NK-92 (cell line): Measurements from ENCODE around the gene PLCL1.
"Not testable (repeated sequence)": the region's sequence is repeated elsewhere in the genome, so short reads cannot be mapped to it uniquely, and the experiment has no call there.

Experiments used
- DNase-seq: peaks from one replicate; lab custom pipeline; 2025; ENCODE audit not compliant: unreplicated experiment; lab: John Stamatoyannopoulos, UW

The PLCL1 gene

DNA sequence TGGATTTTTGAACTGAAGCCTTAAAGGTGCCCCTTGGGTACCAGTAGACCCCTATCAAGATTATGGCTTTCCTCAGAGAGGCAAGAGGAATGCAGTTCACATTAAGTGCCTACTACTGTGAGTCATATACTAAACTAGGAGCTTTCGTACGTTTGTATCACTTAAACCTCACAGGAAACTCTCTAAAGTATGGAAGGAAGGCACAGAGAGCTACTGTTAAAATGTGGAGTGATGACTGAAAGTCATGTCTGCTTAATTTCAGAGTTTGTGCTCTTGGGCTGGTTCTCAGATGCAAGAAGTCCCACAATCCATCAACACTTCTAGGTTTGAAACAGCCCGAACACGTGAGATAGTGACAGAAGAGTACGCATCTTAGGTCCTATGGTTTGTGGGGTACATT is 4.7 kb downstream of the PLCL1 start:
- DNase-seq: no peak

DNA sequence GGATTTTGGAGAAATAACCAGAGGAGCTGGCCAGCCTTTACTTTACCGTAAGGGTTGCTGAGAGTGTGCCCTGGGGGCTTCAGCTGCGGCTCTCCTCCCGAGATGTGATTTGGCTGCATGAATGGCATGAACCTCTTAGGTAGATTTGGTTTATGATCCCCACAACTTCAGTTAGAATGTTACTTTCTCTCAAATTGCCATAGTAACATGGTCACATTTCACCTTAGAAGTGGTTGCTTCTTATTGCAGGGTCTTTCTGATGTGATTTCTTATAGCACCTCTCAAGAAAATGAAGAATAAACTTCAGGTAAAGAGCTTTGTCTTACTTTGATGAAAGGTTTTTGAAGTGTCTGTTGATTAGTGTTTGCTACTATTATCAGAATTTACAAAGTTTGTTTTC is 5.6 kb downstream of the PLCL1 start:
- DNase-seq: no peak

DNA sequence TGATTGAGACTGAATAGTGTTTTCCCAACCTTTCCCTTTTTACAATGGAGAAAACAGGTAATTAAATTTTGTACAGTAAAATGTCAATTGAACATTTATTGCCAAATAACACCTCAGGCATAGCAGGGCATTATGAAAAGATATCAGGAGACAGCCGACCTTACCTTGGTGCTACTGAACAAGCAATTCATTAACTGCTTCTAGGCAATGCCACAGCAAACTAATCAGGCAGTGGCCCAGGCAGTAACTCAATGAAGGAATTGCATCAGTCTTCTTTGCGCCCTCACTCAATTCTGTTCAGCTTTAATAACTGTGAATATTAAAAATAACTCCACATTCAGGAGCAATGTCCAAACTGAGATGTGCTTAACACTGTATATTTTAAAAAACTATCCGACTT is 6.1 kb downstream of the PLCL1 start:
- no peak for DNase-seq

DNA sequence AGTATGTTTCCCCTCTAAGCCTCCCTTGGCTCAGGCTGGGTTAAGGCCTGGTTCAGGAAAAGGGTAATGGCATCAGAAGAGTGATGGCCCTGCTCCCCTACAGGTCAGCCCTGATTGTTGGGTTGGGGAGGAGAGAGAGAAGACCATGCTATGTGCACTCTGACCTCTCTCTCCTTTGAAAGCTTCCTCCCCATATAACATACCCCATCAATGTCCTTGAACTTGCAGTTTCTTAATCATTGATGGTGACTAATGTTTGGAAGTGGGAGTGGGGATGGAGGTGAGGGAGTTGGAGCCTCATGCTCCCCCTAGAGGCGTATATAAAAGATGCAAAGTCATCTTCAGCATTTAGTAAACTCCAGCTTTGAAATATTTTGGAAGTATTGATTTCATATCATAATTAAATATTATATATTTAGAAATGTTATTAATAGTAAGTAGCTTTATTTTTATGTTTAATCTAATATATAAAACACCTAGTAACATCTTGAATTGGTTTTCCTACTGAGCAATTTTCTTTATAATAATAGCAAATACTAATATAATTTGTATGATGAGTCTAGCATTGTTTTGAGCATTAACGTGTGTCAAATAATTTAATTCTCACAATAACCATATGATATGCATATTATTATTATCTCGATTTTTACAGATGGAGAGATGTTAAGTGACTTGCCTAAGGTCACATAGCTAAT is 8.8 kb downstream of the PLCL1 start:
- no peak for DNase-seq

DNA sequence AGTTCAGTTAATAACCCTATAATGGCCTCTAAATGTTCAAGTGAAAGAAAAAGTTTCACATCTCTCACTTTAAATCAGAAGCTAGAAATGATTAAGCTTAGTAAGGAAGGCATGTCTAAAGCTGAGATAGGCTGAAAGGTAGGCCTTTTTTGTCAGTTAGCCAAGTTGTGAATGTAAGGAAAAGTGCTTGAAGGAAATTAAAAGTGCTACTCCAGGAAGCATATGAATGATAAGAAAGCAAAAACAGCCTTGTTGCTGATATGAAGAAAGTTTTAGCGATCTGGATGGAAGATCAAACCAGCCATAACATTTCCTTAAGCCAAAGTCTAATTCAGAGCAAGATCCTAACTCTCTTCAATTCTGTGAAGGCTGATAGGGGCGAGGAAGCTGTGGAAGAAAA is 10.1 kb downstream of the PLCL1 start:
- DNase-seq: no peak

DNA sequence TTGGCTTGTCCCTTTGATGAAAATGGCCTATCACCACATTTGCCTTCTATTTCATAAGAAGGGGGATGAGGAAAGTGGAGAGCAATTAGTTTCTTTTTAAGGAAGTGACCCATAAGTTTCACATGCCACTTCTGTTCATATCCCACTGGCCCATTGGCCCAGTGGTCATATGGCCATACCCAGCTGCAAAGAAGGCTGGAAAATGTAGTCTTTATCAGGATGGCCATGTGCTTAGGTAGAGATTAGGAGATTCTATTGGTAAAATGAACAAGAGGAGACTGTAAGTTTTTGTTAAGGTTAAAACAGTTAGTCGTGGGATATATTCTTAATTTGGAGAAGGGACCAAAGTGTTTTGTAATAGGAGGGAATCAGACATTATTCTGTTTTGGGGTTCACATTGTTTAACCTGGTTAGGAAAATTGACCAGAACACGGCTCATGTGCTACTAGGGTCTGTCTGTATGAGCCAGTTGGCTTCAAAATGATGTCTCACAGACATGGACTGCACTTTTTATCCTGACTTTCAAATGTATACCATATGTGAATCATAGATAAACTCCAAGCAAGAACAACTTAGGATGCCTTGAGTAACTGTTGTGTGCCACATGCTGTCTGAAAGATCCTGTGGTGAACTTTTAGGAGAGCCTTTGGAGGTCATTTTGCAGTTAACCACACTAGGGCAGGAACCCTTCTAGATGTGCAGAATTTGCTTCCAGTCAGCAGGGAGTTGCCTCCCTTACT is 17.3 kb downstream of the PLCL1 start:
- no peak for DNase-seq

DNA sequence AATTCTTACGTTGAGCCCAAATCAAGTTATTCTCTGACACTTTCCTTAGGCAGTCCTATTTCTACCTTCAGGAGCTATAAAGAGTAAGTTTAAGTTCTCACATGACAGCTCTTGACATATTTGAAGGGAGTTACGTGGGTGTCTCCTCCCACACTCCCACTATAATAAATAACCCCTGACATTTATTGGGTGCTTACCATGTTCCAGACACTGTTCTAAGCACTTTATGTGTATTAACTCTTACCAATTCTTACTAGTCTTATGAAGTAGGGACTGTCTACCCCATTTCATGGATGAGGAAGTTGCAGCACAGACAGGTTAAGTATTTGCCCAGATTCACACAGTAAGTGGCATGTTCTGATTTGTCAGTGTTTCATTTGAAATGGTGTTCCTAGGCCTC is 17.9 kb downstream of the PLCL1 start:
- no peak for DNase-seq

DNA sequence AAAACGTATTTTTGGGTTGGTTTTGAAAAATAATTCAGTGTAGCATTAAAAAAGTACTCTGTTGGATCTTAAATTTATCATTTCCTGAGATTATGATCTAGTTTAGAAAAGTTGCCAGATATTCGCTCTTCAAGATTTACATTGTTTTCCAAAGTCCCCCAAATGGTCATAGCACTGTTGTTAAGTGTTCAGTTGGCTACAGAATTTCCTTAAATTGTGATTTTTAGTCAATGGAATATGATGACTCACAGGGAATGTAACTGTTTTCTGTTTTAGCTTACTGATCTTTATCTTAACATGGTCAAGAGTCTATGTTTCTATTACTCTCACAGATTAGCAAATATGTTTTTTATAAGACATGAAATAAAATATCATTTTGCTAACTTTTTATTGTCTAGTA is 23.2 kb downstream of the PLCL1 start:
- no peak for DNase-seq

DNA sequence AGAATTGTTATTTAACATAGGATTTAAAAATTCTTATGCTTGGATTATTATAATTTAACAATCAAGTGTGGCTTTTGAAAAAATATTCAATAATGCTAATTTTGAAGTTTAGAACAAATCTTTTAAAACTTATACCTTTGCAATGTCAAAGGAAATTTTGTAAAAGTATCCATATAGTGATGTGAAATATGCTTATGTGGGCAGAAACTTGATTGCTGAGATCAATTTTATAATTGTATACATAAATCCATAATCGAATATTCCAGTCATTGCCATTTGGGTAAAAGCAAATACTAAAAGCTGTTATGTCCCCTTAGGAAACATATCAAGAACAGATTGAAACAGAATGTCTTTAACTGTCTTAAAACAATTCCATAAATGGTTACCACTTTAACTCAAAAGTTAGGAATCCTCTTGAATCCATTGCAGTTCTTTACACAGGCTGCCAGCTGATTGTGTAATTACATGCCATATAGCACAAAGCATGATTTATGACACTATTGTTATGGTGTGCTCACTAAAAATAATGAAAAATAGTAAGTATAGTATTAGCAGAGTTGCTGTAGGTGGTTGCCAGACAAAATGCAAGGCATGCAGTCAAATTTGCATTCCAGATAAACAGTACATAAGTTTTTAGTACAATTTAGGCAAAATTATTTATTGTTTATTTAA is 24.2 kb downstream of the PLCL1 start:
- DNase-seq: no peak

DNA sequence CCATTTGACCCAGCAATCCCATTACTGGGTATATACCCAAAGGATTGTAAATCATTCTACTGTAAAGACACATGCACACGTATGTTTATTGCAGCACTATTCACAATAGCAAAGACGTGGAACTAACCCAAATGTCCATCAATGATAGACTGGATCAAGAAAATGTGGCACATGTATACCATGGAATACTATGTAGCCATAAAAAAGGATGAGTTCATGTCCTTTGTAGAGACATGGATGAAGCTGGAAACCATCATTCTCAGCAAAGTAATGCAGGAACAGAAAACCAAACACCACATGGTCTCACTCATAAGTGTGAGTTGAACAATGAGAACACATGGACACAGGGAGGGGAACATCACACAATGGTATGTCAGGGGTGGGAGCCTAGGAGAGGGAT is 30.4 kb downstream of the PLCL1 start:
- not testable (repeated sequence) for DNase-seq

DNA sequence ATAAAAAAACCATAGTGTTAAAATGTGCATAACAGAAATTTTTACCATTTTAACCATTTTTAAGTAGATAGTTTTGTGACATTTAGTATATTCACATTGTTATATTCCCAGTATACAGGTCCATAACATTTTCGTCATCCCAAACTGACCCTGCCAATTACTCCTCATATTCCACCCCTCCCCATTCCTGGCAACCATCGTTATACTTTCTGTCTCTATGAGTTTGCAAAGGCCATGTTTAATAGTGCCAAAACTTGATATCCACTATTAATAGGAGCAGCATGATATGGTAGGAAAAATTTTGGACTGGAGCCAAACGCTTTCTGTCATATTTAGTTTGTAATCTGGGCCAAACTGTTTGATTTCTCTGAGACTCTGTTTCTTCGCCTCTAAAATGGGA is 30.9 kb downstream of the PLCL1 start:
- DNase-seq: no peak

DNA sequence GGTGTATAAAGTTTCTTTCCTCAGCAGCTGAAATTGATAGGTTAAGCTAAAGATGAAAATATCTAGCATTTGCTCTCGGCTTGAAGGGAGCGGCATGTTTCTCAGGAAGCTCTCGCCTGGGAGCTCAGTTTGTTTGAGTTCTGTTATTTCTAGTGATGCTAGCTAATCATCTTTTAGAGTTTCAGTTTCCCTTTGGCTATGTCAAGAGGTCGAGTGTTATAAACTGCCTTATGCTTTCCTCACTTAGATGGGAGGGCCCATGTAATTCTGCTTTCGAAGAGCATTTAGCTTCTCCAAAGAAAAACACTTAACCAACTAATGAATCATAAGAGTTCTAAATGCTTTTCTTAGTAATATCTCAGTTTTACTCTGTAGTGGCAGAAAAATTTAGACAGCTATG is 33.6 kb downstream of the PLCL1 start:
- DNase-seq: no peak

DNA sequence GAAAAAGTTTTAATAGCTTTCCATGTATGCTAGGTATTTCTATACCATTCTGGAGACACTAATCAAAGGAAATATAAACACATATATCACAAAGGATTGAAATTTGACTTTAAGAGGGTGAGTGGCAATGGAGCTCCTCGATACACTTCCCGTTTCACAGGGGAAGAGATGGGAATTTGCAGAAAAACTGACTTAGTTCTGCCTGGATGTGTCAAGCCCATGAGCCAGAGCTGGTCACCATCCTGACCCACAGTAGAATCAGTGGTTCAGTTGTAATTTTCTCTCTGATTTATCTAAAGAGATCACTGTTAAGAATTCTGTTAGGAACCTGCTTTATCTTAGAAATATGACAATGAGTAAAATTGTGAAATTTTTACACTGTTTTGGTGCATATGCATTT is 34.2 kb downstream of the PLCL1 start:
- no peak for DNase-seq

DNA sequence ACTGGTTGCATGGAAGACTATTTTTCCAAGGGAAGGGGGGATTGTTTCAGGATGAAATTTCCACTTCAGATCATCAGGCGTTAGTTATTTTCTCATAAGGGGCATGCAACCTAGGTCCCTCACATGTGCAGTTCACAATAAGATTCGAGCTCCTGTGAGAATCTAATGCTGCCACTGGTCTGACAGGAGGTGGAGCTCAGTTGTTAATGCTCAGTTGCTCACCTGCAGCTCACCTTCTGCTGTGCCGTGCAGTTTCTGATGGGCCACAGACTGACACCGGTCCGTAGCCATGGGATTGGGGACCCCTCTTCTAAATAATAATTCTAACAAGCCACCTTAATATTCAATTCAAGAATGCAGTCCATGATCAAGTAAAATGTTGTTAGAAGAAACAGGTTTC is 34.9 kb downstream of the PLCL1 start:
- no peak for DNase-seq

DNA sequence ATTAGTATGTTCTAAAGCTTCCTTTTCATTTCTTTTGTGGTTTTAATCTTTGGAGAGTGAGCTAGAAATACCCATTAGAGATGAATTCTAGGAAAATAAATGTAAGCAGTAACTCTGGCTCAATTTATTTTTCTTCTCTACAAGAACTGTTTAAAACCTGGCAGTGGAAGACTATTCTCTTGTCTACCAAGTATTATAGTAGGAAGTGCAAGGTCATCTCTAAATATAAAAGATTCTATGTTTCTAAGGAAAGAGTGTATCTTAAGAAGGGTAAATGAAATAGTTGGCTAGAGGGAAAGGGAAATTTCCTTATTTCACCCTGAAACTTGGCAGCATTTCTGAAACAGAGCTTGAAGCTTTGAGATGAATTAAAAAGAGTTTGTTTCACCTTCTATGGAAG is 35.5 kb downstream of the PLCL1 start:
- no peak for DNase-seq

DNA sequence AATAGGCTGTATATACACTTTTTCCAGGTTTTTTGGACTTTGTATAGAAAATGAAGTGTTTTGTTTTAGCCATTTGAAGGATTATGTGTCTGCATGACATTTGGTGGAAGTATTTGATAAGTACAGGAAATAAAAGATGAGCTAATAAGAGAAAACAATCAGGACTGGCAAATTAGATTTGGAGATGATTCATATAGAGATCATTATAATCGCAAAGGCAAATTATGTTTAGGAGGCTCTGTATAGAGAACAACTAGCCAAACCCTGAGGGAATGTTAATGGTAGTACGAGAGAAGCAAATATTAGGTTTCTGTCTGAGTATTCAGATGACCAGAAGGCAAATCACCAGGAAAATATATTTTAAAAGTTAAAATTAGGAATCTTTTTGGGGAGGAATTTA is 41.7 kb downstream of the PLCL1 start:
- no peak for DNase-seq

DNA sequence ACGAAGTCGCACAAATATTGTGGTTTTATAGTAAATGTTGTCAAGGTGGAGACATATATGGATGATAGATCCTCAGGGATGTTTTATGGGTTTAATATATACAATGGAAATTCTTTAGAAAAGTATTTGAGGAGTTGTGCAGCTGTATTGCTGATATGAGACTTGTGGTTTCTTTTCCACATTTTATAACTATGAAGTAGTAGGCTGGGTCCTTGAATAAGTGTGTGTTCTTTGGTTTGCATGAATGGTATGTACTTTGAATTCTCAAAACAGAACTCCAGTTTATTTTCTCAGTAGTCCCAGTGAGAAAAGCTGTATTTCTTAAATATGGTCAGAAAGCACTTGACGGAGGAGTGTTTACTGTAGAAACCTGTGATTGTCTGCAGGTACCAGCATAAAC is 42.4 kb downstream of the PLCL1 start:
- no peak for DNase-seq

DNA sequence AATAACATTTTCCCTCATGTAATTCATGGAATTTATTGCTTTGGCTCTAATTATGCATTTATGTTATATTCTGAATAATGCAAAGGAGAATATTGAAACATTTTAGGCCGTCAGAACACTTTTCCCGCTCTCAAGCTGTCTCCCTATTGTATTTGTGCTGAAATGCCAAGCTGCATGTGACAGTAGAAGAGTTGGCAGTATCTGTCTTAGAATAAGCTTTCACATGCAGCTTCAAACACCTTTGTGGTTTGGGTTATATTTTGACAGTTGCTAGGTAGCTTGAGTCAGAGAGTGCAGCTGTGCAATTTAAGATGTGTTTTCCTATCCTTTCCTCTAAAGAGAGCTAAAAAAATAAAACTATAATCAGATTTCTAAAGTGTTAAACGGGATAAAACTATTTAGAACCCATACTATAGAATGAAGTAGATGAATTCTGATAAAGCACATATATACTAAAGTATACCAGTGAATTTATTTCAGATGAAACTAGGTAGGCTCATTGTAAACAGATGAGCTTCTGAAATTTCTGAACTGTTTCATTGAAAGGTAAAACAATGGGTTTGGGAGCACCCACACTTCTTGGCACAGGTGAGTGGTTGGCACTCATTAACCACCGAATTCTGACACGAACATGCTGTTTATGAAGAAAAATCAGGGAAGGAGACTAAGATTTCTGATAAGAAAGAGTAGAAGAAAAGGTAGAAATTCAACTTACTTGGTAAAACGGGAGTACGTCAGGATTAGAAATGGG is 43.4 kb downstream of the PLCL1 start:
- no peak for DNase-seq

DNA sequence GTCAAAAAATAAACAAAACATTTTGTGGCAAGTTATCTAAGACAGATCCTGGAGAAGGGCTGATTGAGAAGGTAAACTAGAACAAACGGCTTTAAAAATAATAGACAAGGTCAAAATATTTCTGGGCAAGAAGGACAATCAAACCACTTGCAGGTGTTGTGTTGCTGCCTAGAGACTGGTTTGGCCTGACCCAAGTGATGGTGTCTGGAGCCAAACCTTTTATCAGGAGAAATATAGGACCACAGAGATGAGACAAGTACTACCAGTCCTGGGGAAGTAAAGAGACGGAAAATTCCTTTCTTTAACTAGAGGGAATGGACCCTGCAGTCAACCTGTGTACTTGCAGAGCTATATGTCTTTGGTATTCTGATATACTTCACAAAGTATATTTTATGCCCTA is 44.2 kb downstream of the PLCL1 start:
- DNase-seq: no peak

DNA sequence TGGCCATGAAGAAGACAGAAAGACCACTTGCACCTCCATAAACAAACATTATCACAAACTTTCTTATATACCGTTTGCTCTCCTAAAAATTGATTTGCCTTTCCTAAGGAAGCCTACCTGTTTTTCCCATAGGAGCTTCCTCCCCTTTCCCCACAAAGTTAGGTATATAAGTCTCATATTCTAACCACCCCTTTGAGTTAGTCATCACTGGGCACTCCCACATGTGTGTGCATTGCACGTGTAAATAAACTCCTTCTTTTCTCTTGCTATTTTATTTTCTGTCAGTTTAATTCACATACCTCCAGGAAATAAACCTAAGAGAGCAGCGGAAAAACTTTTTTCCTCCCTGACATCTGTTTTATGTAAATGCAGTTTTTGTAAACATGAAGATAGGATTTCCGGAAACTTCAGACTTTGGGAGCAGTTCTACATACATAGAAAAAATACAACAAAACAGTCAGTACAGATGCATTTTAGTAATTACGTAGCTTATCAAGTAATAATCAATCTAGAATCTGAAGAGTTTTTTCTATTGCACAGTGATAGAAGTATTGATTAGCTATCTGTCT is 46.6 kb downstream of the PLCL1 start:
- no peak for DNase-seq

DNA sequence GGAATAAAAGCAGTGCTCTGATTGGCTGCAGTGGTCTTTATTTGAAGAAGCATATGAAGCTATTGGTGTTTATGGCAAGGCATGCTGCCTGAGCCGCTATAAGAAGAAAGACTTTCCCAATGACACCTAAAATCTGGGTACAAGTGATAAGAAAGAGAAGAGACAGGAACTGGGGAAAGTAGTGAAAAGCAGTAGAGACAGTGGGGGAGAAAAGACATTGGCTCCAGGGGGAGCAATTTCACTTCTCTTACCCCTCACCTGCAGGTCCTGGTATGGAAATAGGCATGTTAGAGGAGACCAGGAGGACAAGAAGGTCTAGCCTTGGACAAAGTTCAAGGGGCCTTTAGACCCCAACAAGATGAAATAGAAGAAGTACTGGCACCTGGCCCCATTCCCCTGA is 47.1 kb downstream of the PLCL1 start:
- no peak for DNase-seq
